H1 (cell line): Measurements from ENCODE around the gene USP17L24. TPM values are rescaled to one million over a fixed set of nuclear protein-coding genes. Genes with fewer than 3 reads are reported as not detected.
"Not testable (repeated sequence)": the region's sequence is repeated elsewhere in the genome, so short reads cannot be mapped to it uniquely, and the experiment has no call there.

Experiments used
- CTCF ChIA-PET: fragments of 300-600 bp; sonication (Branson Sonifier 250); formaldehyde crosslinking; loops from one replicate; lab custom pipeline; 2021; ENCODE audit not compliant: partially characterized antibody; lab: Charles Lee
- POLR2A ChIA-PET: fragments of 300-600 bp; sonication (Branson Sonifier 250); formaldehyde crosslinking; loops from one replicate; lab custom pipeline; 2021; ENCODE audit warnings: inconsistent platforms; ENCODE audit not compliant: partially characterized antibody; lab: Charles Lee
- DNase-seq, 2 experiments: peaks; one replicate each; pipeline versions ENCODE4 v3.0.0 to v3.0.0-alpha.2; 2010 to 2022; ENCODE audit warnings: low spot score in 2 of 2, low read depth in 1 of 2, mixed read lengths in 1 of 2
- FAIRE-seq: peaks from 2 replicates; lab custom pipeline; 2011; peaks lifted over from hg19 to GRCh38; lab: Jason Lieb, UNC
- H2AFZ ChIP-seq: 2 replicates; pipeline ENCODE4 v1.8.1; 2012; ENCODE audit warnings: low read length, inconsistent platforms
- H2AK5ac ChIP-seq: 2 replicates; pipeline ENCODE4 v1.6.1; 2013; ENCODE audit warnings: low read depth, low read length
- H2BK120ac ChIP-seq: replicated peaks from 2 replicates; pipeline ENCODE3; 2013; ENCODE audit warnings: low read depth, low read length, inconsistent platforms
- H2BK12ac ChIP-seq: 2 replicates; pipeline ENCODE4 v1.6.1; 2013; ENCODE audit warnings: low read depth, low read length
- H2BK15ac ChIP-seq: 2 replicates; pipeline ENCODE4 v1.6.1; 2013; ENCODE audit warnings: low read length
- H2BK20ac ChIP-seq: 2 replicates; pipeline ENCODE4 v1.6.1; 2013; ENCODE audit warnings: low read length
- H2BK5ac ChIP-seq: 2 replicates; pipeline ENCODE4 v1.6.1; 2013; ENCODE audit warnings: low read depth, low read length
- H3K14ac ChIP-seq: 2 replicates; pipeline ENCODE4 v1.6.1; 2013; ENCODE audit warnings: inconsistent platforms; ENCODE audit not compliant: insufficient read length
- H3K18ac ChIP-seq: 2 replicates; pipeline ENCODE4 v1.6.1; 2013; ENCODE audit warnings: low read length; ENCODE audit errors: extremely low read depth
- H3K23ac ChIP-seq: 2 replicates; pipeline ENCODE4 v1.6.1; 2013; ENCODE audit warnings: inconsistent platforms; ENCODE audit not compliant: insufficient read length
- H3K23me2 ChIP-seq: 2 replicates; pipeline ENCODE4 v1.6.1; 2013; ENCODE audit warnings: low read depth, low read length
- H3K27ac ChIP-seq: 2 replicates; pipeline ENCODE4 v1.6.1; 2011; ENCODE audit warnings: low read depth, low read length, inconsistent platforms
- H3K27me3 ChIP-seq, 4 experiments: replicated peaks in 1 of 4; 1 replicate in 1 of 4; 2 replicates in 3 of 4; pipeline versions ENCODE4 v1.6.1 to v1.8.1; 2011 to 2013; ENCODE audit warnings: low read length in 3 of 4, mild to moderate bottlenecking in 3 of 4, inconsistent platforms in 2 of 4, mixed read lengths in 2 of 4, moderate library complexity in 1 of 4; ENCODE audit not compliant: control insufficient read depth in 3 of 4, insufficient read depth in 3 of 4; ENCODE audit errors: extremely low read depth in 1 of 4
- H3K36me3 ChIP-seq, 4 experiments: 2 replicates each; pipeline versions ENCODE4 v1.6.1 to v1.8.1; 2011 to 2013; ENCODE audit warnings: mild to moderate bottlenecking in 4 of 4, low read length in 3 of 4, moderate library complexity in 2 of 4, control low read depth in 1 of 4, inconsistent platforms in 1 of 4; ENCODE audit not compliant: insufficient read depth in 4 of 4, control insufficient read depth in 2 of 4
- H3K4ac ChIP-seq: replicated peaks from 2 replicates; pipeline ENCODE3; 2013; ENCODE audit warnings: low read length, low read depth, mixed read lengths, inconsistent platforms; ENCODE audit not compliant: insufficient read length
- H3K4me1 ChIP-seq, 4 experiments: replicated peaks in 1 of 4; 1 replicate in 1 of 4; 2 replicates in 3 of 4; pipeline versions ENCODE4 v1.6.1 to v1.8.1; 2011 to 2013; ENCODE audit warnings: low read length in 3 of 4, inconsistent platforms in 2 of 4, mixed read lengths in 1 of 4; ENCODE audit not compliant: insufficient read depth in 4 of 4, control insufficient read depth in 3 of 4
- H3K4me2 ChIP-seq, 2 experiments: 2 replicates each; pipeline versions ENCODE4 v1.6.1 to v1.8.1; 2011 to 2013; ENCODE audit warnings: low read depth in 2 of 2, low read length in 2 of 2, control low read depth in 1 of 2, inconsistent platforms in 1 of 2, mild to moderate bottlenecking in 1 of 2; ENCODE audit not compliant: insufficient read depth in 1 of 2
- H3K4me3 ChIP-seq, 4 experiments: fragments of 200-600, 300-600 bp in 1 of 4; sonication (generic), shearing (Covaris generic), sonication (Bioruptor Twin) in 1 of 4; 2 replicates each; pipeline versions ENCODE4 v1.5.1 to v1.8.1; 2011 to 2016; ENCODE audit warnings: low read length in 4 of 4, low read depth in 3 of 4, control low read depth in 2 of 4, inconsistent platforms in 2 of 4, mild to moderate bottlenecking in 2 of 4, mixed read lengths in 1 of 4, moderate library complexity in 1 of 4; ENCODE audit not compliant: insufficient read depth in 2 of 4; ENCODE audit errors: extremely low read depth in 1 of 4
- H3K56ac ChIP-seq: replicated peaks from 2 replicates; pipeline ENCODE3; 2013; ENCODE audit warnings: low read depth, mild to moderate bottlenecking, mixed read lengths, low read length, inconsistent platforms; ENCODE audit not compliant: insufficient read length
- H3K79me1 ChIP-seq: 2 replicates; pipeline ENCODE4 v1.6.1; 2013; ENCODE audit warnings: low read depth, low read length, control low read depth
- H3K79me2 ChIP-seq, 2 experiments: 2 replicates each; pipeline versions ENCODE4 v1.6.1 to v1.8.1; 2012 to 2013; ENCODE audit warnings: low read length in 2 of 2, mild to moderate bottlenecking in 2 of 2, inconsistent platforms in 1 of 2; ENCODE audit not compliant: insufficient read depth in 2 of 2, control insufficient read depth in 1 of 2
- H3K9ac ChIP-seq, 4 experiments: replicated peaks in 1 of 4; 1 replicate in 1 of 4; 2 replicates in 3 of 4; pipeline versions ENCODE4 v1.6.1 to v1.8.1; 2011 to 2013; ENCODE audit warnings: low read depth in 3 of 4, low read length in 3 of 4, control low read depth in 2 of 4, mild to moderate bottlenecking in 2 of 4, moderate library complexity in 2 of 4, inconsistent platforms in 1 of 4; ENCODE audit errors: extremely low read depth in 1 of 4
- H3K9me3 ChIP-seq, 2 experiments: 2 replicates each; pipeline versions ENCODE4 v1.6.1 to v1.8.1; 2012 to 2013; ENCODE audit warnings: mild to moderate bottlenecking in 2 of 2, moderate library complexity in 2 of 2, control low read depth in 1 of 2, inconsistent platforms in 1 of 2, low read depth in 1 of 2, low read length in 1 of 2, mixed read lengths in 1 of 2; ENCODE audit not compliant: insufficient read depth in 2 of 2
- H4K20me1 ChIP-seq, 2 experiments: replicated peaks in 1 of 2; 2 replicates each; pipeline versions ENCODE3 to v1.8.1; 2011 to 2013; ENCODE audit warnings: inconsistent platforms in 2 of 2, low read length in 2 of 2, mild to moderate bottlenecking in 1 of 2; ENCODE audit not compliant: insufficient read depth in 2 of 2, control insufficient read depth in 1 of 2
- H4K5ac ChIP-seq: 2 replicates; pipeline ENCODE4 v1.6.1; 2013; ENCODE audit warnings: low read length, low read depth, mixed read lengths, inconsistent platforms; ENCODE audit not compliant: insufficient read length
- H4K8ac ChIP-seq: 2 replicates; pipeline ENCODE4 v1.8.0; 2013; ENCODE audit warnings: mild to moderate bottlenecking, moderate library complexity, low read length, inconsistent platforms; ENCODE audit not compliant: insufficient read depth; ENCODE audit errors: extremely low read depth
- H4K91ac ChIP-seq: replicated peaks from 2 replicates; pipeline ENCODE3; 2013; ENCODE audit warnings: low read length, mixed read lengths, inconsistent platforms; ENCODE audit not compliant: insufficient read length
- WGBS, 2 experiments: shearing (Covaris generic) in 1 of 2; methylation state at CpG; one replicate each; pipeline versions ENCODE4 v1.1.6 to v1.1.7; 2013 to 2015; ENCODE audit warnings: low lambda C conversion rate in 2 of 2, mixed read lengths in 2 of 2, inconsistent platforms in 1 of 2, low coverage in 1 of 2, missing lambda C conversion rate in 1 of 2; ENCODE audit not compliant: insufficient replicate concordance in 2 of 2, insufficient coverage in 1 of 2, insufficient read length in 1 of 2; ENCODE audit errors: extremely low coverage in 1 of 2, missing lambda C conversion rate in 1 of 2; 5-methylcytosine and 5-hydroxymethylcytosine counted together
- polyA plus RNA-seq, 7 experiments: library from polyadenylated mRNA; depleted of rRNA in 3 of 7; stranded (reverse) in 5 of 7; unstranded in 2 of 7; fragments of >200 nt in 5 of 7; fragments of 200-250 nt in 2 of 7; gene quantifications; 1 replicate in 5 of 7; 2 replicates in 1 of 7; 4 replicates in 1 of 7; pipeline versions ENCODE4 v1.2.1 to v1.2.3, GENCODE V29; 2011 to 2013; ENCODE audit warnings: missing spikeins in 2 of 7, mixed read lengths in 2 of 7
- total RNA-seq: library from RNA; stranded (reverse); fragmentation: NEBNext Ultra II Directional; extraction: Animal tissue kit (Norgen Biotek cat#: 25700); gene quantifications from 2 replicates; pipeline ENCODE4 v1.2.1, GENCODE V29; 2021

The USP17L24 gene
- total and polyA plus RNA-seq, 2 of the 8 experiments (the other 6 are each of a cell fraction or from before 2014, with no cell fraction given) = not detected

GRCh38 chr4:9348593-9348992, 23.6 kb downstream of the USP17L24 start, which contains the start of gene USP17L28:
Gene USP17L28, plus strand, starts transcription at chr4:9348893. Its CDS starts 0 bp downstream, at chr4:9348893.
- FAIRE-seq, H3K36me3 ChIP-seq, DNase-seq, H4K8ac ChIP-seq, H2BK5ac ChIP-seq, H3K23ac ChIP-seq, H3K4me1 ChIP-seq, H4K20me1 ChIP-seq, H3K27ac ChIP-seq, H2BK20ac ChIP-seq, H3K4ac ChIP-seq, H3K23me2 ChIP-seq, H3K4me2 ChIP-seq, H2AK5ac ChIP-seq, POLR2A ChIA-PET, H3K18ac ChIP-seq, H3K79me1 ChIP-seq, CTCF ChIA-PET, H2AFZ ChIP-seq, H3K56ac ChIP-seq, H4K91ac ChIP-seq, H3K9me3 ChIP-seq, H4K5ac ChIP-seq, H3K4me3 ChIP-seq, H3K79me2 ChIP-seq, H3K9ac ChIP-seq, H2BK12ac ChIP-seq, H2BK15ac ChIP-seq, H3K27me3 ChIP-seq, H2BK120ac ChIP-seq, H3K14ac ChIP-seq: not testable (repeated sequence)
- no CpG with 5 or more reads among the region's 15 CpGs for WGBS, 2 experiments

DNA sequence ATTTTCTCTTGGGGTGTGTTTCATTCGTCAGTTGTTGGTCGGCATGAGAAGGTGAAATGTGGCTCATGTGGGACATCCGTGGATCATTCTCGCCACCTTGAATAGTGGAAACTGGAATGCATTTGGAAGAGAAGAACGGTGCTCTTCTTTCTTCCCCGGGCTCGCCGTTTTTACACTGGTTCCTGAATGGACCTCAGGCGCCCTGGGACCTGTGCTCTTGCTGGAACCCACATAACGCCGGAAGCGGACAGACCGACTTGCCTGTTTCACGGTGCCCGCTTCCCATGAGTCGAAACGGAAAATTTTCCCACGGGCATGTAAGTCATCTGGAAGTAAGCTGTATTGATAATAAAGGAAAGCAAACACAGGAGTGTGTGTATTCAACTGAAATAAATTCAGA, 25.9 kb downstream of the USP17L24 start:
- H3K27ac ChIP-seq, POLR2A ChIA-PET, H2BK5ac ChIP-seq, H2BK12ac ChIP-seq, H3K36me3 ChIP-seq, CTCF ChIA-PET, H2BK20ac ChIP-seq, H4K8ac ChIP-seq, H3K18ac ChIP-seq, H3K27me3 ChIP-seq, H3K9ac ChIP-seq, H3K56ac ChIP-seq, H4K5ac ChIP-seq, H3K23ac ChIP-seq, H3K79me1 ChIP-seq, H4K20me1 ChIP-seq, H2AK5ac ChIP-seq, FAIRE-seq, H3K14ac ChIP-seq, H4K91ac ChIP-seq, H2AFZ ChIP-seq, H3K23me2 ChIP-seq, H2BK15ac ChIP-seq, H3K4me3 ChIP-seq, H3K9me3 ChIP-seq, H3K4me1 ChIP-seq, H2BK120ac ChIP-seq, H3K4ac ChIP-seq, H3K4me2 ChIP-seq, H3K79me2 ChIP-seq: not testable (repeated sequence)
- 89% methylated on average over 14 of the region's 18 CpGs; no CpG with 5 or more reads in 1 of the 2 experiments for WGBS, 2 experiments
- DNase-seq = peak in 1 of 2 experiments; percentile 45
